ENCODE results near the gene PTPRT.

The PTPRT gene

DNA sequence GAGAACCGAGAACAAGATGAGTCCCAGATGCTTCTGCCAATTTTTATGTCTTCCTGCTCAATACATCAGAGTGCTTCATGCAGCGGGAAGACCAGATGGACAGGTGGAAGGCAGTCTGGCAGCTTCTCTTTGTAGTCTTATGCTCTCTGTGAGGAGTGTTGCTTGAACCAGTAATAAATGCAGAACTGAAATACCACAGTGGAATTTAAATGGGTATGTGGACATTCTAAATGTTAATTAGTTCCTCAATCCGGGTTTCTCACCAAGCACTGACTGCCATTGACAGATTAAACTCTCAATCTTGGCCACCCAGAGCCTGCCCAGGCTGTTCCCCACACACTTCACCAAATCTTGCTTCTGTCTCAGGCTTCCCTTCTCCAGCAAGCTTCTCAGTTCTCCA, 876.0 kb downstream of the PTPRT start:
- no peak overlapping the region for H3K4me3 ChIP-seq (ENCODE audit: control insufficient read depth, low read depth, low read length)
- TF ChIP-seq, protein P1, sequence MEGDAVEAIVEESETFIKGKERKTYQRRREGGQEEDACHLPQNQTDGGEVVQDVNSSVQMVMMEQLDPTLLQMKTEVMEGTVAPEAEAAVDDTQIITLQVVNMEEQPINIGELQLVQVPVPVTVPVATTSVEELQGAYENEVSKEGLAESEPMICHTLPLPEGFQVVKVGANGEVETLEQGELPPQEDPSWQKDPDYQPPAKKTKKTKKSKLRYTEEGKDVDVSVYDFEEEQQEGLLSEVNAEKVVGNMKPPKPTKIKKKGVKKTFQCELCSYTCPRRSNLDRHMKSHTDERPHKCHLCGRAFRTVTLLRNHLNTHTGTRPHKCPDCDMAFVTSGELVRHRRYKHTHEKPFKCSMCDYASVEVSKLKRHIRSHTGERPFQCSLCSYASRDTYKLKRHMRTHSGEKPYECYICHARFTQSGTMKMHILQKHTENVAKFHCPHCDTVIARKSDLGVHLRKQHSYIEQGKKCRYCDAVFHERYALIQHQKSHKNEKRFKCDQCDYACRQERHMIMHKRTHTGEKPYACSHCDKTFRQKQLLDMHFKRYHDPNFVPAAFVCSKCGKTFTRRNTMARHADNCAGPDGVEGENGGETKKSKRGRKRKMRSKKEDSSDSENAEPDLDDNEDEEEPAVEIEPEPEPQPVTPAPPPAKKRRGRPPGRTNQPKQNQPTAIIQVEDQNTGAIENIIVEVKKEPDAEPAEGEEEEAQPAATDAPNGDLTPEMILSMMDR (conservative IDR thresholded peaks at IDR 0.05; ENCODE audit: control insufficient read depth, insufficient read depth, low read depth, low read length) = no peak
- DNase-seq (ENCODE audit: low read depth) = no peak

DNA sequence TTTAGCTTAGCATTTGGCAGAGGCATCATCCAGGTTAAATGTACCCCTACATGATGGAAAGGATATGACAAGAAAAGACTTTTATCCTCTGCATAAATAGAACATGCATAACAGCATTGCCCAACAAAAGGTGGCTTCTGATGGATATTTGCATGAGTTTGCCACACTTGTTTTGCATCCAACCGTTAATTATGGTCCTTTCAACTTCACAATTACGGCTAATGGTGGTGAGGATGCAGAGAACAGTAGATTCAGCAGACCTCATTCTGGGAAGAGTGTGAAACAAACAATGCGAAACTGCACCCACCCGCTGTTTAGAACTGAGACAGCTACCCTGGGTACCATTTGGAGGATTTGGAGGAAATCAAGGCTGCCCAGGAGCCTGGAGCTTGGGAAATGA, 880.7 kb downstream of the PTPRT start:
- DNase-seq (ENCODE audit: low read depth) = no peak
- no peak overlapping the region for H3K4me3 ChIP-seq (ENCODE audit: control insufficient read depth, low read depth, low read length)
- TF ChIP-seq, protein P1 (conservative IDR thresholded peaks at IDR 0.05; ENCODE audit: control insufficient read depth, insufficient read depth, low read depth, low read length) = no peak

DNA sequence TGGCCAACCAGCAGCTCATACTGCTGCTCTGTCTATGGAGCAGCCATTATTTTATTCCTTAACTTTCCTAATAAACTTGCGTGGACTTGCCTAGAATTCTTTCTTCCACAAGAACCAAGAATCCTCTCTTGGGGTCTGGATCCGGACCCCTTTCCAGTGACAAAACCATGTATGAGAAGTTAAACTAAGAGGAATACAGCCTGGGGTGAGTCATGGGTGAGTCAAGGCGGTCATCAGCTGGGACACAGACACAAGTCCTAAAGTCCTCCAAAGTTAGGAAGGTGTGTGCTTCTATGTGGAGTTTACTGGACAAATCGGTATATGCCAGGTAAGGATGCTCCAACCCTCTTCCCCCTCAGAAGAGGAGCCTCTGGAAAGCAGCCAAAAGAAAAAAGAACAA, 881.5 kb downstream of the PTPRT start:
- H3K4me3 ChIP-seq (ENCODE audit: control insufficient read depth, low read depth, low read length) = no peak overlapping the region
- TF ChIP-seq, protein P1 (conservative IDR thresholded peaks at IDR 0.05; ENCODE audit: control insufficient read depth, insufficient read depth, low read depth, low read length) = no peak
- no peak for DNase-seq (ENCODE audit: low read depth)

DNA sequence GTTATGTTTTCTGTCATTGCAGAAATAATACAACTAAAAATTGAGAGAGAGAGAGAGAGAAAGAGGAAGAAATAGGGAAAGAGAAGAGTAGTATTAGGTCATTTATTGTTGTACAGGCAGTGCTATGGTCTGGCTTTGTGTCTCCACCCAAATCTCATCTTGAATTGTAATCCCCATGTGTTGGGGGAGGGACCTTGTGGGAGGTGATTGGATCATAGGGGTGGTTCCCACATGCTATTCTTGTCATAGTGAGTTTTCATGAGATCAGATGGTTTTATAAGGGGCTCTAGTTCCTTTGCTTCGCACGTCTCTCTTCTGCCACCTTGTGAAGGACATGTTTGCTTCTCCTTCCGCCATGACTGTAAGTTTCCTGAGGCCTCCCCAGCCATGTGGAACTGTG, 894.1 kb downstream of the PTPRT start:
- no peak for DNase-seq (ENCODE audit: low read depth)
- H3K4me3 ChIP-seq (ENCODE audit: control insufficient read depth, low read depth, low read length) = no peak overlapping the region
- TF ChIP-seq, protein P1 (conservative IDR thresholded peaks at IDR 0.05; ENCODE audit: control insufficient read depth, insufficient read depth, low read depth, low read length) = no peak

DNA sequence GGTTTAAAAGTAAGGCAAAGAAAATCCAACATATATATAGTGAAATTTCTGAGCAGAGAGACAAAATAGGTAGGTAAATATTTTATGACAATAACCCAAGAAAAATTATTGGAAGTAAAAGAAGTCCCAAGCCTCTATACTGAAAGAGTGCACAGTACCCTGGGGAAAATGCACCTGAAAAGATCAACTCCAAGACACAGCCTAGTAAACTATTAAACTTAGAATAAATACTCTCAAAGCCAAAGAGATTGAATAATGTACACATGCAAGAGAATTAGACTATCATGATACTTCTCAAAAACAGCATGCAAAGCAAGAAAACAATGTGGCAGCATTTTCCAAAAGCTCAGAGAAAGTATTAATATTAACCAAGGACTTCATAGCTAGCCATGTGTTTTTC, 894.7 kb downstream of the PTPRT start:
- no peak overlapping the region for H3K4me3 ChIP-seq (ENCODE audit: control insufficient read depth, low read depth, low read length)
- DNase-seq (ENCODE audit: low read depth) = no peak
- TF ChIP-seq, protein P1 (conservative IDR thresholded peaks at IDR 0.05; ENCODE audit: control insufficient read depth, insufficient read depth, low read depth, low read length) = no peak

DNA sequence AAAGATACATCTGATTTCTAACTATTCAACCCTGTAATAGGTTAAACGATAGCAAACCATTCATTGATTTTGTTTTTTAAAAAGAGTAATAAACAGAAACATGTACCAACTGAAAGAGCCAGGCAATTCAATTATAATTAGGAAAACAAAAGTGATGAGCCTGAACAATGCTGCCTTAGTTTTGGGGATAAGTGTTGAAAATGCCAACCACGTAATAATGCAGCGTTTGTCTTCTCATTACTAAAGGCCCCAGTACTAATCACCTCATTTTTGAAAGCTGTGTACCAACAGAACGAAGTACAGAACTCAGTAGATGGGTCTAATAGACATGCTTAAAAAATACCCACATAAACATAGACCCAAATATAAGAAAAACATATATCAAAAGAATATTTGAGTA, 907.9 kb downstream of the PTPRT start:
- TF ChIP-seq, protein P1 (conservative IDR thresholded peaks at IDR 0.05; ENCODE audit: control insufficient read depth, insufficient read depth, low read depth, low read length) = no peak
- DNase-seq (ENCODE audit: low read depth) = no peak
- no peak overlapping the region for H3K4me3 ChIP-seq (ENCODE audit: control insufficient read depth, low read depth, low read length)
